Measurements from ENCODE around the gene KCNJ4. TPM values are rescaled to one million over a fixed set of nuclear protein-coding genes. Genes with fewer than 3 reads are reported as not detected.

KCNJ4 gene
- total RNA-seq, 1 donor from 2014 or later: not detected

DNA sequence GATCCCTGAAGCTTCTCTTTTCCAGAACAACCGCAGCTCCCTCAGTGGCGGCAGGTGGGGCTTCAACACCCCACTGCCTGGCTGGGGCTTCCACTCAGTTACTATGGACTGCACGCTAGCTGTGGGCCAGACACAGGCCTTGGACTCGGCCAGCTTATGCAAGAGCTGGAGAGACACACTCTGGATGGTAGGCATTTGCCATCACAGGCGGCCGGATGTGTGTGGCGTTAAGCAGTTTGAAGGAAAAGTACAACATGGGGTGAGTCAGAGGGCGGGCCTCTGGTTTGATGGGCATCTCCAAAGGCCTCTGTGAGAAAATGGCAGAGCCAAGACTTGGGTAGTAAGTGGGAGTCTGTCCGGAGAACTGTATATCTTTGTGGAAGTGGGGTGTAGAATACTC lies 17.6 kb downstream of the KCNJ4 start:
- DNase-seq (ENCODE audit: low spot score in 2 of 2): no peak
- Histone ChIP-seq H3K27me3 (no peaks in the 10 kb centered on the region), H3K9me3 (no peaks in the 10 kb centered on the region), H3K27ac (no peak overlapping the region), H3K4me3 (no peak overlapping the region), H3K36me3 (no peaks in the 10 kb centered on the region), H3K4me1 (no peaks in the 10 kb centered on the region)
- no peak for TF ChIP-seq CTCF (IDR thresholded peaks at IDR 0.05)
- intact Hi-C loops (cut with DNase I): no loop called here

DNA sequence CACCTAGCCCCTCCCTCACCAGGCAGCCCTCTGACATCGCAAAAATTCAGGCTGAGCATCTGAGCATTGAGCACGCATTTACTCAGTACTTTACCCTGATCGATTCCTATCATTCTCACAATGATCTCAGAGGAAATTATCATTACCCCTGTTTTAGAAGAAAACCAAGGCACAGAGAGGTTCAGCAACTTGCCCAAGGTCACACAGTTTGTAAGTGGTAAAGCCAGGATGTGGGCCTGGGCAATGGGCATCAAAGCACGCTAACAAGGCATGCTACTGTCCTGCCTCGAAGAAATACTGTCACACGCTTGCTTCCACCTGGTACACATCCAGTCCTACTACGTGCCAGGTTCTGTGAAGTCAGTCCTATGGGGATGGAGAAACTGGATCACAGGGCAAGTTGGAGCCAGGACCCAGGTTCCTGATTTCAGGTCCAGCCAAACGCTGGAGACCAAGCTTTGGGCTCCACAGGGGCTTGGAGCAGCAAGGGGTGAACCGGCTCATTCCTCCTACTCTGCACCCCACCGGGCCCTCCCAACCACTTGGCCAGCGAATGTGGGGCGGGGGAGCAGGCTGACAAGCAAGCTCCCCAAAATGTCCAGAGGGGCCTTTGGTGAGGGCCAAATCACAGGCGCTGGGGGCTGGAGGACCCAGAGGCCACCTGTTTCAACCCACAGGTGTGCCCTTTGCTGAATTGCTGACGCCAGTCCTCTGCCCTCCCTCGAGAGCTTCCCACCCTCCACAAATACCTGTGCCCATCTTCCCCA lies 18.2 kb downstream of the KCNJ4 start:
- no peak for DNase-seq (ENCODE audit: low spot score in 2 of 2)
- intact Hi-C loops (cut with DNase I): no loop called here
- TF ChIP-seq CTCF (IDR thresholded peaks at IDR 0.05): no peak
- Histone ChIP-seq H3K4me1 (no peaks in the 10 kb centered on the region), H3K27me3 (no peaks in the 10 kb centered on the region), H3K27ac (no peak overlapping the region), H3K36me3 (no peaks in the 10 kb centered on the region), H3K9me3 (no peaks in the 10 kb centered on the region), H3K4me3 (no peak overlapping the region)

GRCh38 chr22:38435965-38436364 lies 19.0 kb downstream of the KCNJ4 start:
- Histone ChIP-seq H3K4me3 (no peak overlapping the region), H3K4me1 (no peaks in the 10 kb centered on the region), H3K27ac (no peak overlapping the region), H3K9me3 (no peaks in the 10 kb centered on the region), H3K27me3 (no peaks in the 10 kb centered on the region), H3K36me3 (no peaks in the 10 kb centered on the region)
- TF ChIP-seq CTCF (IDR thresholded peaks at IDR 0.05): no peak
- intact Hi-C loops (cut with DNase I): no loop called here
- DNase-seq (ENCODE audit: low spot score in 2 of 2): no peak

- no peaks in the 10 kb centered on the region for H3K36me3 ChIP-seq
- no peaks in the 10 kb centered on the region for H3K27me3 ChIP-seq
- H3K4me1 ChIP-seq: no peaks in the 10 kb centered on the region
- no peak for DNase-seq (ENCODE audit: low spot score in 2 of 2)
- no peaks in the 10 kb centered on the region for H3K9me3 ChIP-seq
- intact Hi-C loops (cut with DNase I): no loop called here
- H3K27ac ChIP-seq: no peak overlapping the region
- TF ChIP-seq CTCF (IDR thresholded peaks at IDR 0.05): no peak
- no peak overlapping the region for H3K4me3 ChIP-seq
Measured at GRCh38 chr22:38435010-38435409, 20.0 kb downstream of the KCNJ4 start.

DNA sequence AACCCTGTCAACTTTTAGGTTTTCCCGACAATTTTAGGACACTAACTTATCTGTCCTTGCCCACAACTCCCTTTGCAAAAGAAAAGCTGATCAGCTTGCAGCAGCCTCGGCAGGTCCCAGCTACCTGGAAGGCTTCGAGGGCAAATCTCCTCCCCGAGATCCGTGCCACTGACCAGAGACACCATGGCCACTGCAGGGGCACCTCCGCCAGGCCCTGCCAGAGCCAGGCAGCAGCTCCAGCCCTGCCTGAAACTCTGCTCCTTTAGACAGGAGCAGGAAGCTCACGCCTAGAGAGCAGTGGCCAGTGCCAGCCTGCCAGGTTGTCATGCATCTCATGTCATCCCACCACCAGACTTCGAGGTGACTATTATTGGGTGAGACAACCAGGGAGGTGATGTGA lies 21.1 kb downstream of the KCNJ4 start:
- Histone ChIP-seq H3K27me3 (no peaks in the 10 kb centered on the region), H3K27ac (no peak overlapping the region), H3K4me3 (no peak overlapping the region), H3K4me1 (no peaks in the 10 kb centered on the region), H3K36me3 (no peaks in the 10 kb centered on the region), H3K9me3 (no peaks in the 10 kb centered on the region)
- DNase-seq (ENCODE audit: low spot score in 2 of 2): no peak
- intact Hi-C loops (cut with DNase I): no loop called here
- no peak for TF ChIP-seq CTCF (IDR thresholded peaks at IDR 0.05)

DNA sequence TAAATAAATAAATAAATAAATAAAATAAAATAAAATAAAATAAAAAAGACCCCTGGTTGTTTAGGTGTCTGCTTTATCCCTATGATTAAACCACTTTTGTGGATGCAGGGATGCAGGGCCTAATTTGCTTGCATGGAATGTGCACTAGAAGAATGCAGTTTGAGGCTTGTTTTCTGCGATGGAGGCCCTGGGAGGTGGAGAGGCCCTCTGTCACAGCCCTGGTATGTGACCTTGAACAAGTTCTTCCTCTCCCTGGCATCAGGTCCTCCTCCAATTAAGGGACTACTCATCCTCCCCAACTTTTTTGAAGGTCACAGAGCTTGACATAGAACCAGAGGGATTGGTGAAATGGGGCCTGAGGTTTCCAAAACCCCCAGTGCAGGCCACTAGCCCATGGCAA lies 22.7 kb downstream of the KCNJ4 start:
- Histone ChIP-seq H3K9me3 (no peaks in the 10 kb centered on the region), H3K4me3 (no peak overlapping the region), H3K36me3 (no peaks in the 10 kb centered on the region), H3K27me3 (no peaks in the 10 kb centered on the region), H3K4me1 (no peaks in the 10 kb centered on the region), H3K27ac (no peak overlapping the region)
- intact Hi-C loops (cut with DNase I): no loop called here
- no peak for TF ChIP-seq CTCF (IDR thresholded peaks at IDR 0.05)
- DNase-seq (ENCODE audit: low spot score in 2 of 2): no peak
